HG03520 (cell line): Measurements from ENCODE around the gene TASP1.

Experiments used
- ATAC-seq: cut with Tn5 transposase; IDR thresholded peaks from one replicate; pipeline ENCODE4 v1.9.1; 2021; ENCODE audit warnings: mild to moderate bottlenecking, moderate library complexity; ENCODE audit not compliant: unreplicated experiment

The TASP1 gene

DNA sequence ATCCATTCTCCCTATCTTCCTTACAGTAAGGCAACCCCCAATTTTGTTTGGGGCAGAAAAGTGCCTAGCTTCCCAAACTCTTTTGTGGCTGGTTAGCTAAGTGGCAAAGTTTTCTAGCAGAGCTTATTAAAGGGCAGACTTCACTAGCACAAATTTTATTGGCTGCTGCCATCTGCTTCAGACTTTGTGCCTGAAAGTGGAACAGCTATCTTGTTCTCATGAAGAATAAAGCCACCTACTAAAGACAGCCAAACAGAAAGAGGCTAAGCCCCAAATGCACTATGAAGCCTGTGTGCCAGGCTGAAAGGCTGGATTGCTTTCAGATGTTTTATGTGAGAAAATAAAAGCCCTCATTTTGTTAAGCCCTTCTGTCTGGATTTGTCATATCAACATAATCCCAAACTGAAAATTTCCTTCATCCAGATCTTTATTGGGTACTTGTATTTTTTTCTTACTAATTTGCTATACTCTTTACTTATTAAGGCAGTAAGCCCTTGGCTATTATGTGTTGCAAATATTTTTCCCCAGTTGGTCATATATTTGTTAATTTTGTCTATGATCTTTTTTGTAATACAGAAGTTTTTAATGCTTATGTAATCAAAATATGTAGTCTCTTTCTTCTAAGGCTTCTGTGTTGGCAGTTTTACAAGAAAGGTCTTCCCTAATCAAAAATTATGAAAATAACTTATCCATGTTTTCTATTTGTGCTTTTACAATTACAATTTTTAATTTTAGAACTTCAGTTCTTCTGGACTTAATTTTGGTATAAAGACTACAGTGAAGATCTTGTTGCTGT is 191.1 kb downstream of the TASP1 start:
- no peak for ATAC-seq

DNA sequence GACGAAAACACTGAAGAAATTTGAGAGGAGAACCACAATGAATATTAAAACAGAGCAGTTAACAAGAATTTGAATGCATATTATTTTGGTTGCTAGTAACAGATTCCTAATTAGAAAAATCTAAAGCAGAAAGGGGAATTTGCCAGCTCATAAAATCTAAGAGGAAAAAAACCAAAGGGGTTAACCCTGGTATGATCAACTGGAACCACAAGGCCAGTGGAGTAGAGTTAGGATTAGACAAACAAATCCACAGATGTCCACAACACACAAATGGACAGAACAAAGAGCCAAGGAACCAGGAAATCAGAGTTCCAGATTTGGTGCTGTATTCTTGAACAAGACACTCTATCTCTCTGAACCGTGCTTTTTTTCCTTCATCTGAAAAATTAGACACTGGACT is 195.0 kb downstream of the TASP1 start:
- no peak for ATAC-seq

DNA sequence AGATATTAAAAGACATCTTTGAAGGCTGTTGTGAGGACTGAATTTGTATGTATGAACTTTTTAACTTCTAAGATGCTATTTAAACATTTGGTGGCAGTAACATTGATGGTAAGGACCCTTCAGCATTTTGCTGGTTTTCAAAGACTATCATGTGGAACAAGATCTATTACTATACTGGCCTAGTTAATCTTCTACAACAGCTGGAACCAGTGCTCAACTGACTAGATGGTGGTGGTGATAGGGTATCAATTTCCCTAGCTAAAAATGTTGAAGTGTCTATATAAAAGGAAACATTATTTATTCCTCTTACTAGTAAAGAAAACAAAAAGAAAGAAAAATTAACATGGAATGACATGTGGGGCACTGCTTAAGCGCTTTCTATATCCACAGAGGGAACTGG is 195.7 kb downstream of the TASP1 start:
- no peak for ATAC-seq

DNA sequence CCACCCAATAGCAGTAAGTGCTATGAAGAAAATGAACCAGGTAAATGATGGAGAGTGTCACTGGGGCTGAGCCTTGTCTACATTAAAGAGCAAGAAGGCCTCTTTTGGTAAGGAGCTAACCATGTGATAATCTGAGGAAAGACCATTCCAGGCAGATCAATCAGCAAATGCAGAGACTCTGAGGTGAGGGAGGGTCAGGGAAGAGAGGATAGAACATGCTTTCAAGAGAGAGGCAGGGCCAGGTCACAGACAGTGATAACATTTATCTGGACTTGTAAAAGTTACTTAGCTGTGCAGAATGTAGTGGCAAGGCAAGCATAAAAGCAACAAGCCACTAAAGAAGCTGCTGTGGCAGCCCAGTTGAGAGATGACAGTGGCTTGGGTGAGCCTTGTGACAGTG is 197.3 kb downstream of the TASP1 start:
- no peak for ATAC-seq

GRCh38 chr20:13436530-13436929 is 202.2 kb downstream of the TASP1 start:
- ATAC-seq, result no peak

DNA sequence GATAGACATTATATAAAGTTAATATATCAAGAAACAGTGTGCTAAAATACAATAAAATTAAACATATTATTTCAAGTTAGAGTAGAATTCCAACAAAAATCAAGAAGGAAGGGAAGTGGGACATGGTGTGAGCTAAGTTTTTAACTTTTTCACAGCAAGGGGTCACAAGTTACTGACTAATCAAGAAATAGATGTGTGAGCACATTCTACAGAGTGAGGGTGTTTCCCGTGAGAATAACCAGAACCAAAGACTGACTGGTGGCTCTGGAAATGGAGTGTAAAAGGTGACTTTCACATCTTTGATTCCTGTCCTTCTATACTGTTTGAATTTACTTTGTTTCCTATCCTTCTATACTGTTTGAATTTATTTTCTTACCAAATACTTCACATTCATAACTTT is 206.6 kb downstream of the TASP1 start:
- ATAC-seq, result no peak

DNA sequence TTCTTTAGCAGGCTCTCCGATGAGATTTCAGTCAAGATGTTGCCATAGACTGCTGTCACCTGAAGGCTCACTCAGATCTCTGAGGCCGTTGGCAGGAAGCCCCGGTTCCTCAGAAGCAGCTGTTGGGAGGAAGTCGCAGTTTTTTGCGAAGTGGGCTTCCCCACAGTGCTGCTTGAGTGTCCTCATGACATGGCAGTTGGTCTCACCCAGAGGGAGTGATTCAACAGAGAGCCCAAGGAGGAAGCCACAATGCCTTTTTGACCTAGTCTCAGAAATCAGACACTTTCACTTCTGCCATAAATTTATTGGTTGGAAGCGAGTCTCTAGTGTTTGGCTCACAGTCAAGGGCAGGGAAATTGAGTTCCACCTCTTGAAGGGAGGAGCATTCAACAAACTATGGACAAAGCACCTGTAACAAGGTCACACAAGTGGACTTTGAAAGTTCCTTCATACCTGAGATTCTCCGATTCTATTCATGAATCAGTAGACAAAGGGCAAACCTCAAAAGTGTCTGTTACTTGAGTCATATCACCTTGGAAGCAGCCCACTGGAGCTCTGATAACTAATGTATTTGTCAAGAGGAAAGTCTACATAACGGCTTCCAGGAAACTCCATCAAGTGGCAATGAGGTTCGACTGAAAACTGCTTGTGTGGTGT is 208.3 kb downstream of the TASP1 start:
- no peak for ATAC-seq

DNA sequence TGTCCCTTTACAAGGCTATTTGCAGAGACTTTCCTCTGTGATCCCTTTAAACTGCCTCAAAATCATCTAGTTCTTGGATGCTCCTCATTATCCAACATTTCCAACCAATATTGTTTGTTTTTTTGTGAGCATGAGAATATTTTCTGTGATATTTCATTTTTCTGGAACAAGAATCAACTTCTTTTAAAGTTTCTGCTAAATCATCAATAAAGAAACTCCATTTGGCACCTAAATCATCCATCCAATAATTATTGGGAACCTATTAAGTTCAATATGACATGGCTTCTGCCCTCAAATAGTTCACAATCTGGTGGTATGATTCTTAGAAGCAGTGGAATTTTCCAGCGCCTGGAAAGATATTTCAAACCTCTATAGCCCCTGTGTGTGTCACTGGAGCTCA is 210.0 kb downstream of the TASP1 start:
- no peak for ATAC-seq

DNA sequence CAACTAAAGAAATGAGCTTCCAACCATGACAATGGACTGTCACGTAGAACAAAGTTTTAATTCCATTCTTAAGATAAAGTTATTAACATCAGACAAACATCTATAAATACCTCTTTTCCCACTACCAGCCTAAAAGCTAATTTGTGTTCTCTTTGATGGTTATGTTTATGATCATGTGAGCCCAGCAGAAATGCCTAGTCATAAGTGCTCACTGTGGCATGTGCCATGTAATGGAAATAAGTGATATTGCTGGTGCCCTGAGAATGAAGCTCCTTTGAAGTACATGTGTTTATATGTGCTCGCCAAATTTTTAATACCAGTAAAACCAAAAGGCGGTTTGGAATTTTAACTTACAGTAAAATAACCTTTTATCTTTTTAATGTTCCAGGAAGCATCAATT is 211.9 kb downstream of the TASP1 start:
- ATAC-seq, result no peak

- no peak for ATAC-seq
Observed at GRCh38 chr20:13425381-13426135, 213.2 kb downstream of the TASP1 start.

- ATAC-seq, result no peak
Observed at GRCh38 chr20:13424174-13424833, 214.4 kb downstream of the TASP1 start.

DNA sequence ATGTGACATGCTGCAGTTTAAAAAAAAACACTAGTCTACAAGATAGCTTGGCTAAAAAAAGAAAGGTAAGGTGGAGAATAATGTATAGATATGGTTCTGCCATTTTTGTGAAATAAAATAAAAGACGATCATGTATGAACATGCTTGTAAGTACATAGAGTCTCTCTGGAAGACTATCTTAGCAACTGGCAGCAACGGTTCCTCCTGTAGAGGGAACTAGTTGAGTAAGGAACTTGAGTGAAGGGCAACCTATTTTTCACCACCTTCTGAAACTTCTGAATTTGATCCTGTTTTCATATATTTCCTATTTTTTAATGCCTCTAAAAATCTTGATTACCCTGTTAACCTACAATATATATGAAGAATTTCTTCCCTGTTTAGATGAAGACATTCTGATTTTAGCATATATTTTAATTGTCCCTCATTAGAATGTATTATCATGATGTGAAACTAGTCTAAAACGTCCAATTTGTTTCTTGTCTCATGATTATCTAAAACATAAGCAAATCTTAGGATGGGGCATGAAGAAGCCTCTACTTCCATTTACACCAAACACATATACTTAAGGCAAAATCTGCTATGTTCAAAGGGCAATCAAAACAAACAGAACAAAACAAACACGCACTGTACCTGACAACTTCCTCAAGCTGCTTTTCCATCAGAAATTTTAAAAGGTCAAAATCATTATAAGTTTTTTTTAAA is 215.1 kb downstream of the TASP1 start:
- ATAC-seq, result no peak

DNA sequence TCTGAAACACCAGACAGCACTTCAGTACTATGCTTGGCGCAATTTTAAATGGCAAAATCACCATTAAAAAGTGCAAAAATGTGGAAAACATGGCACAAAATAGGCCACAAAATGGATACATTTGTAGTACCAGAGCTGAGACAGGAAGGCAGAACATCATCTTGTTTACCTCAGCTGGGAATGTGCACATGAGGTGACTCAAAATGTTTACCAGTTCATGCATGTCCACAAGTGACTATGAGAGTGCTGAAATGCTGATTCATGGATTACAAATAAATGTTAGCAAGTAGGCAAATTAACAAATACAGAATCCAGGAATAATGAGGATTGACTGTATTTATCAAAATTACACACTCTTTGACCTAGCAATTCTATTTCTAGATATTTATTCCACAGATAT is 216.1 kb downstream of the TASP1 start:
- ATAC-seq, result no peak

GRCh38 chr20:13420625-13421024 is 218.1 kb downstream of the TASP1 start:
- no peak for ATAC-seq

DNA sequence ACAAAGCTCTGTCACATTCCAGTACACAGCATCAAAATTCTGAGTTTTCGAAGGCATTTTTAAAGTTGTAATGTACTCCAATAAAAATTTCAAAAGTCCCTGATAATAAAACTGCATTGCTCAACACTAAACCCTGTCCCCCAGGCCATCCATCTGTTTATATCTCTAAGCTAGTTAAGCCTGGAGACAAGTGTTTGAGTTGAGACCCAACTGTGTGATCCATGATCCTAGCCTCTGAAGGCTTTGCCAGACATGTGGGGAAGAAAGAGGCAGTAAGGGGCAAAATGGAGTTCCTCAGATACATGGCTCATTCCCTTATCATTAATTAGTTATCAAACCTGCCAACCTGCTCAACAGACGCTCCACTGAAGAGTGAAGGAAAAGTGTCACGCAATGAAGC is 219.3 kb downstream of the TASP1 start:
- ATAC-seq, result no peak

DNA sequence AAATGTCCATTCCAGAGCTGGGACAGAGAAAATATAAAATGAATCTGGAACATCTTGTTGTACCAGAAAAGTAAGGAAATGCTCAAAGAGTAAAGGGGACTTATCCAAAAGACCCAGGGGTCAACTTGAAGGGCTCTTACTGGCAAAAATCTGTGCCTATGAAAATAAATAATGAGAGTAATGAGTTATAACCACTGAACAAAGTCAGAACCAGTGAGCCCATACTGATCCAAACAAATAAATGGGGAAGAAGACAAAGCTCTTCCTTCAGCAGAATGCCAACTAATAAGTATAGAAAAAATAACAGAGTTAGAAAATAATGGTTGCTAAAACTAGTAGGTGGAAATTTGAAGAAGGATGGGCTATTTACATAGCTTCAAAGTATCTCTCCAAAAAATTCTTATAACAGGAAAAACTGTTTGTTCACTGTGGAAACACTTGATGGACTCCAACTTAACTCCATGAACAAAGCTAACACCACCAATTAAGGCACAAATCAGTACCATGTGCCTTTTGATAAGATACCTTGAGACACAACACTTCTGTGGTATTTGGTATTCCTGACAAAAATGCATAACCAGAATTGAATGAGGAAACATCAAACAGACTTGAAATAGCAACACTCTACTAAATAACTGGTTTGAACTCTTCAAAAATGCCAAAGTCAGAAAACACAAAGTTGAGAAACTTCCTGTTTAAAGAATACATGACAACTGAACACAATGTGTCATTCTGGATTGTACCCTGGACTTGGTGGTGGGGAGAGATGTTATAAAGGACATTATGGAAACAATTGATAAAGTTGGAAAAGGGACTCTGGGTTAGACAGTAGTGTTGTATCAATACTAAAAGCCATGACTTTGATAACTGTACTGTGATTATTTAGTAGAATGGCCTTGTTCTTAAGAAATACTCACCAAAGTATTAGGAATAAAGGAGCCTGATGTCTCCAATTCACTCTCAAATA is 220.2 kb downstream of the TASP1 start:
- ATAC-seq, result no peak

- no peak for ATAC-seq
Observed at GRCh38 chr20:13416531-13416930, 222.2 kb downstream of the TASP1 start.

DNA sequence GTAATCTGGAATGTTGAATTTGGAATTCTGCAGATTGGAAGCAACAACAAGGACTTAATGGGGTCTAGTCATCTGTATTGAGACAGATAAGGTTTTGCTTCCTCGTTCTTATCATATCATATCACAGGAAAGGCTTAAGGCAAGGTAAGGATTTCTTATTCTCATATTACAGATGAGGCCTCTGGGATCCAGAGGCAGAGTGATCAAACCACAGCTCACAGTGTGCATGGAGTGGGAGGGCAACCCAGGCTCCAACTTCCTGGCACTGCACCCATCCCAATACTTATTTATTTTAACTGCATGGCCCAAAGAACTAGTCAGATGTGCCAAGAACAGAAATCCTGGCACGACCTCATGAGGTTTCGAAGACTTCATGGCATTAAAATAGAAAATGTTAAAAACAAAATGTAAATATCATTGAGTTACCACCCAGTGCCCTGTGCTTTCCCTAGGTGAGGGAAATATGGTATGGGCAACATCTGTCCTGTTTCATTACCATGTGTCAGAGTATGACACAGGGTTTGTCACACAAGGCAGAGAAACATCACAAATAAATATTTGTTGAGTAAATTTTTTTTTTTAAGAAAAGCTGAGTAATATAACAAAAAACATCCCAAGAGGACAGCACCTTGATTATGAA is 225.8 kb downstream of the TASP1 start:
- no peak for ATAC-seq

- no peak for ATAC-seq
Observed at GRCh38 chr20:13404293-13404692, 234.4 kb downstream of the TASP1 start.
